HCT116 (cell line): ENCODE data around the gene STK4. TPM values are rescaled to one million over a fixed set of nuclear protein-coding genes. Genes with fewer than 3 reads are reported as not detected.

Experiments
- ATAC-seq: fragments of 200-7000 bp; cut with Tn5 transposase; 2 replicates; pipeline ENCODE4 v1.9.1; 2020; ENCODE audit warnings: mild to moderate bottlenecking, moderate library complexity
- BruUV-seq: library from RNA; stranded (reverse); fragments of 400-500 nt; replicated peaks from 2 replicates; lab custom pipeline; 2021; lab: Mats Ljungman, UMichigan
- CTCF ChIA-PET: fragments of 300-600 bp; sonication (Branson Sonifier 250); formaldehyde crosslinking; loops from one replicate; lab custom pipeline; 2021; ENCODE audit warnings: antibody characterized with exemption; lab: Charles Lee
- POLR2A ChIA-PET: fragments of 300-600, 350-600 bp; sonication (Branson Sonifier 250); formaldehyde crosslinking; loops from one replicate; lab custom pipeline; 2021; ENCODE audit warnings: antibody characterized with exemption; lab: Charles Lee
- RAD21 ChIA-PET, 2 experiments: fragments of 300-600 bp; sonication (Branson Sonifier 250); formaldehyde crosslinking; loops; one replicate each; lab custom pipeline; 2023; ENCODE audit warnings: low total read pairs in 2 of 2; ENCODE audit not compliant: uncharacterized antibody in 2 of 2, unreplicated experiment in 2 of 2, low non-redundant PET in 1 of 2; lab: Charles Lee
- DNase-seq: peaks from one replicate; pipeline ENCODE4 v3.0.0-alpha.2; 2010; ENCODE audit warnings: low read depth, low spot score
- H2AFZ ChIP-seq: fragments of 200-600 bp; shearing (Covaris generic), sonication (generic); 2 replicates; pipeline ENCODE4 v1.6.1; 2017; ENCODE audit warnings: low read depth, mixed run types, mixed read lengths, antibody characterized with exemption, low read length; ENCODE audit not compliant: poor library complexity, severe bottlenecking
- H3K27ac ChIP-seq: 2 replicates; pipeline ENCODE4 v1.5.1; 2012; ENCODE audit warnings: low read depth, low read length
- H3K27me3 ChIP-seq: fragments of 200-600 bp; sonication (generic); 2 replicates; pipeline ENCODE4 v1.6.1; 2016; ENCODE audit warnings: mixed run types, low read length, mixed read lengths; ENCODE audit not compliant: insufficient read depth
- H3K36me3 ChIP-seq, 2 experiments: fragments of 200-500 bp in 1 of 2; fragments of 200-600 bp in 1 of 2; sonication (Bioruptor generic) in 1 of 2; sonication (generic) in 1 of 2; 2 replicates each; pipeline versions ENCODE4 v1.5.1 to v1.6.1; 2014 to 2016; ENCODE audit warnings: low read length in 2 of 2, inconsistent platforms in 1 of 2, mixed read lengths in 1 of 2, mixed run types in 1 of 2; ENCODE audit not compliant: insufficient read depth in 2 of 2, control insufficient read depth in 1 of 2
- H3K4me1 ChIP-seq, 2 experiments: fragments of 200-600 bp in 1 of 2; sonication (generic) in 1 of 2; 2 replicates each; pipeline versions ENCODE4 v1.5.1 to v1.6.1; 2012 to 2017; ENCODE audit warnings: low read length in 2 of 2, inconsistent platforms in 1 of 2, mild to moderate bottlenecking in 1 of 2, mixed read lengths in 1 of 2, mixed run types in 1 of 2, moderate library complexity in 1 of 2; ENCODE audit not compliant: insufficient read depth in 2 of 2, control insufficient read depth in 1 of 2
- H3K4me2 ChIP-seq: fragments of 200-600 bp; sonication (generic); 2 replicates; pipeline ENCODE4 v1.6.1; 2017; ENCODE audit warnings: mixed run types, low read length, mixed read lengths
- H3K4me3 ChIP-seq, 2 experiments: fragments of 200-600 bp in 1 of 2; sonication (generic) in 1 of 2; replicated peaks in 1 of 2; 2 replicates each; pipeline ENCODE4 v1.5.1; 2011 to 2016; ENCODE audit warnings: low read length in 2 of 2, control low read depth in 1 of 2, low read depth in 1 of 2, mild to moderate bottlenecking in 1 of 2, mixed read lengths in 1 of 2, mixed run types in 1 of 2
- H3K79me2 ChIP-seq: fragments of 200-600 bp; sonication (generic); 2 replicates; pipeline ENCODE4 v1.6.1; 2017; ENCODE audit warnings: mild to moderate bottlenecking, mixed run types, low read length, moderate library complexity, mixed read lengths; ENCODE audit not compliant: insufficient read depth
- H3K9ac ChIP-seq: fragments of 200-600 bp; sonication (generic); 2 replicates; pipeline ENCODE4 v1.6.1; 2016; ENCODE audit warnings: low read length, mixed read lengths
- H3K9me2 ChIP-seq: fragments of 200-600 bp; sonication (generic), shearing (Covaris generic); 2 replicates; pipeline ENCODE4 v1.6.1; 2017; ENCODE audit warnings: mixed run types, mild to moderate bottlenecking, moderate library complexity; ENCODE audit not compliant: insufficient read depth
- H3K9me3 ChIP-seq, 2 experiments: fragments of 200-500 bp in 1 of 2; fragments of 200-600 bp in 1 of 2; sonication (Bioruptor generic) in 1 of 2; sonication (generic) in 1 of 2; 2 replicates each; pipeline ENCODE4 v1.6.1; 2014 to 2017; ENCODE audit warnings: low read length in 2 of 2, mixed read lengths in 2 of 2, inconsistent platforms in 1 of 2, low read depth in 1 of 2, mild to moderate bottlenecking in 1 of 2, mixed run types in 1 of 2, moderate library complexity in 1 of 2; ENCODE audit not compliant: control insufficient read depth in 1 of 2, insufficient read depth in 1 of 2
- H4K20me1 ChIP-seq: fragments of 200-600 bp; sonication (generic), shearing (Covaris generic); 2 replicates; pipeline ENCODE4 v1.6.1; 2017; ENCODE audit warnings: mixed run types, mild to moderate bottlenecking, moderate library complexity; ENCODE audit not compliant: insufficient read depth
- CEBPB ChIP-seq: IDR thresholded peaks from 2 replicates; pipeline ENCODE4 v1.6.1; 2012; ENCODE audit warnings: low read depth
- CTCF ChIP-seq, 3 experiments: fragments of 200-600 bp in 1 of 3; sonication (generic) in 1 of 3; IDR thresholded peaks in 2 of 3; conservative IDR thresholded peaks in 1 of 3; 2 replicates each; pipeline ENCODE4 v1.5.1; 2012 to 2017; ENCODE audit warnings: low read depth in 2 of 3, low read length in 2 of 3, antibody characterized with exemption in 1 of 3, borderline replicate concordance in 1 of 3, control low read depth in 1 of 3, mild to moderate bottlenecking in 1 of 3, mixed read lengths in 1 of 3, mixed run types in 1 of 3, moderate library complexity in 1 of 3; ENCODE audit not compliant: insufficient read depth in 1 of 3
- EGR1 ChIP-seq: IDR thresholded peaks from 2 replicates; pipeline ENCODE4 v1.6.1; 2012; ENCODE audit warnings: low read depth
- ELF1 ChIP-seq: IDR thresholded peaks from 2 replicates; pipeline ENCODE4 v1.6.1; 2012; ENCODE audit warnings: low read depth, borderline replicate concordance
- EZH2 ChIP-seq: fragments of 200-600 bp; sonication (generic); IDR thresholded peaks from 2 replicates; pipeline ENCODE4 v1.6.1; 2017; ENCODE audit warnings: antibody characterized with exemption, mixed run types
- EZH2phosphoT487 ChIP-seq: fragments of 200-600 bp; IDR thresholded peaks from 2 replicates; pipeline ENCODE4 v1.6.1; 2018; ENCODE audit warnings: antibody characterized with exemption, borderline replicate concordance
- JUND ChIP-seq: IDR thresholded peaks from 2 replicates; pipeline ENCODE4 v1.6.1; 2012
- SRF ChIP-seq: IDR thresholded peaks from 2 replicates; pipeline ENCODE4 v1.6.1; 2012; ENCODE audit warnings: low read depth
- YY1 ChIP-seq: IDR thresholded peaks from 2 replicates; pipeline ENCODE4 v1.6.1; 2011; ENCODE audit warnings: low read length, low read depth, moderate library complexity, mild to moderate bottlenecking; ENCODE audit not compliant: insufficient replicate concordance; ENCODE audit errors: extremely low read depth
- intact Hi-C: fragments of 100-400 bp; cut with micrococcal nuclease; formaldehyde crosslinking; loops from 2 replicates; pipeline ENCODE4 v1.10.0; 2022
- total RNA-seq: library from RNA; stranded (reverse); gene quantifications from one replicate; pipeline ENCODE4 v1.2.1, GENCODE V29; 2021; ENCODE audit not compliant: unreplicated experiment
- TF ChIP-seq, protein P1 (sequence below): IDR thresholded peaks from 2 replicates; pipeline ENCODE4 v1.6.1; 2012; ENCODE audit warnings: low read depth
- TF ChIP-seq, protein P2 (sequence below): IDR thresholded peaks from 2 replicates; pipeline ENCODE4 v1.6.1; 2012

Gene STK4
- total RNA-seq, 1 experiment from 2014 or later: 45.4 TPM

DNA sequence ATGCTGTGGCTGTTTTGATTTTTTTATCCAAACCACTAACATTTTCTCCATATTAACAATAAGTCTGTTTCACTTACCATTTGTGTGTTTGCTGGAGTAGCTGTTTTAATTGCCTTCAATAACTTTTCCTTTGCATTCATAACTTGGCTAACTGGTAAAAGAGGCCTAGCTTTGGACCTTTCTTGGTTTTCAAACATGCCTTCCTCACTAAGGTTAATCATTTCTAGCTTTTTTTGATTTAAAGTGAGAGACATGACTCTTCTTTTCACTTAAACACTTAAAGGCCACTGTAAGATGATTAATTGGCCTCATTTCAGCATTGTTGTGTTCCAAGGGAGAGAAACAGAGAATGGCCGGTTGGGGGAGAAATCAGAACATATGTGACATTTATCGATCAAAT, 155.1 kb downstream of the STK4 start:
- H3K4me1 ChIP-seq: no peaks in the 10 kb centered on the region
- no peak for ATAC-seq
- no peak overlapping the region for H3K4me3 ChIP-seq
- no peaks in the 10 kb centered on the region for H3K9me3 ChIP-seq
- CTCF ChIA-PET: interaction anchor here (1.9 kb wide), 1 partner anchor 10 kb away, joined by 9 read pairs; no protein-coding TSS in a partner anchor
- H3K4me2 ChIP-seq: no peak overlapping the region
- no peak overlapping the region for H3K9ac ChIP-seq
- H3K9me2 ChIP-seq: no peaks in the 10 kb centered on the region
- TF ChIP-seq JUND (no peak), CTCF (IDR thresholded peaks at IDR 0.05 in 2 of 3, conservative IDR thresholded peaks at IDR 0.05 in 1 of 3; ENCODE audit: borderline replicate concordance in 1 of 3, insufficient read depth in 1 of 3, low read depth in 2 of 3, low read length in 2 of 3) (no peak), EZH2 (no peak)
- no peaks in the 10 kb centered on the region for H4K20me1 ChIP-seq
- RAD21 ChIA-PET: no interaction called here
- intact Hi-C loops: no loop called here
- no peak for DNase-seq
- no peak overlapping the region for H3K27ac ChIP-seq
- no TSS peak for BruUV-seq
- H3K27me3 ChIP-seq: no peaks in the 10 kb centered on the region
- no peak overlapping the region for H2AFZ ChIP-seq
- no peaks in the 10 kb centered on the region for H3K36me3 ChIP-seq
- H3K79me2 ChIP-seq: no peaks in the 10 kb centered on the region
- POLR2A ChIA-PET: no interaction called here

DNA sequence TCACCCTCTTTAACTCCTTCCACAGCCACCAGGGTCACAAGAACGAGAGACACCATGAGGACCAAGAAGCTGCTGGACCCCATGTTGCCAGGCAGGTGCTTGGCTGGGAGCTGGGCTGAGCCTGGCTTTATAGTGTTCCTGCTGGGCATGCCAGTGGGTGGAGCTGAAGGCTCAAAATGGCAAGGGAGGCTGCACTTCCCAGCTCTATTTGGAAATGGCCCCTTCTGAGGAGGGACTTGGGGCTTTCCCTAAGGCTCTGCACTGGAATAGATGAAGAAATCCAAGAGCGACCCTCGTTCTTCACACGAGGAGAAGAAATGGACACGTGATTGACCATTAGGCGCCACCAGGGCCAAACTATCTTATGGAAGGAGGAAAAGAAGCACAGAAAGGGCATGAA, 158.1 kb downstream of the STK4 start, which contains the start of gene WFDC12:
Gene WFDC12, minus strand, starts transcription at position 101 of the 400 bp plus-strand sequence. Its CDS starts 18 bp downstream, at position 83.
- CTCF ChIA-PET: interaction anchor here (1.4 to 2.5 kb wide), 2 partner anchors 13 to 14 kb away, joined by 4 to 7 read pairs; no protein-coding TSS in a partner anchor
- POLR2A ChIA-PET: no interaction called here
- TF ChIP-seq CTCF (IDR thresholded peaks at IDR 0.05 in 2 of 3, conservative IDR thresholded peaks at IDR 0.05 in 1 of 3; ENCODE audit: borderline replicate concordance in 1 of 3, insufficient read depth in 1 of 3, low read depth in 2 of 3, low read length in 2 of 3): no peak
- TF ChIP-seq JUND: no peak
- no peak for TF ChIP-seq ELF1
- TF ChIP-seq EZH2phosphoT487: no peak
- no peak for TF ChIP-seq YY1
- TF ChIP-seq, protein P1, sequence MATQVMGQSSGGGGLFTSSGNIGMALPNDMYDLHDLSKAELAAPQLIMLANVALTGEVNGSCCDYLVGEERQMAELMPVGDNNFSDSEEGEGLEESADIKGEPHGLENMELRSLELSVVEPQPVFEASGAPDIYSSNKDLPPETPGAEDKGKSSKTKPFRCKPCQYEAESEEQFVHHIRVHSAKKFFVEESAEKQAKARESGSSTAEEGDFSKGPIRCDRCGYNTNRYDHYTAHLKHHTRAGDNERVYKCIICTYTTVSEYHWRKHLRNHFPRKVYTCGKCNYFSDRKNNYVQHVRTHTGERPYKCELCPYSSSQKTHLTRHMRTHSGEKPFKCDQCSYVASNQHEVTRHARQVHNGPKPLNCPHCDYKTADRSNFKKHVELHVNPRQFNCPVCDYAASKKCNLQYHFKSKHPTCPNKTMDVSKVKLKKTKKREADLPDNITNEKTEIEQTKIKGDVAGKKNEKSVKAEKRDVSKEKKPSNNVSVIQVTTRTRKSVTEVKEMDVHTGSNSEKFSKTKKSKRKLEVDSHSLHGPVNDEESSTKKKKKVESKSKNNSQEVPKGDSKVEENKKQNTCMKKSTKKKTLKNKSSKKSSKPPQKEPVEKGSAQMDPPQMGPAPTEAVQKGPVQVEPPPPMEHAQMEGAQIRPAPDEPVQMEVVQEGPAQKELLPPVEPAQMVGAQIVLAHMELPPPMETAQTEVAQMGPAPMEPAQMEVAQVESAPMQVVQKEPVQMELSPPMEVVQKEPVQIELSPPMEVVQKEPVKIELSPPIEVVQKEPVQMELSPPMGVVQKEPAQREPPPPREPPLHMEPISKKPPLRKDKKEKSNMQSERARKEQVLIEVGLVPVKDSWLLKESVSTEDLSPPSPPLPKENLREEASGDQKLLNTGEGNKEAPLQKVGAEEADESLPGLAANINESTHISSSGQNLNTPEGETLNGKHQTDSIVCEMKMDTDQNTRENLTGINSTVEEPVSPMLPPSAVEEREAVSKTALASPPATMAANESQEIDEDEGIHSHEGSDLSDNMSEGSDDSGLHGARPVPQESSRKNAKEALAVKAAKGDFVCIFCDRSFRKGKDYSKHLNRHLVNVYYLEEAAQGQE: no peak
- no peak for TF ChIP-seq EZH2
- no peak for TF ChIP-seq CEBPB
- no peak for TF ChIP-seq SRF
- no peak for TF ChIP-seq EGR1
- TF ChIP-seq, protein P2, sequence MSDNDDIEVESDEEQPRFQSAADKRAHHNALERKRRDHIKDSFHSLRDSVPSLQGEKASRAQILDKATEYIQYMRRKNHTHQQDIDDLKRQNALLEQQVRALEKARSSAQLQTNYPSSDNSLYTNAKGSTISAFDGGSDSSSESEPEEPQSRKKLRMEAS: no peak
- TF ChIP-seq, all 23 proteins: peak for 0
- RAD21 ChIA-PET: no interaction called here
- DNase-seq (no peak), ATAC-seq (no peak)
- Histone ChIP-seq H3K27me3 (no peaks in the 10 kb centered on the region), H4K20me1 (no peaks in the 10 kb centered on the region), H3K9me2 (no peaks in the 10 kb centered on the region), H3K27ac (no peak within 1 kb of the TSS), H3K9me3 (no peaks in the 10 kb centered on the region), H3K79me2 (no peaks in the 10 kb centered on the region), H2AFZ (no peak within 1 kb of the TSS), H3K36me3 (no peaks in the 10 kb centered on the region), H3K4me3 (no peak within 1 kb of the TSS), H3K9ac (no peak within 1 kb of the TSS), H3K4me2 (no peak within 1 kb of the TSS), H3K4me1 (no peaks in the 10 kb centered on the region; a peak in 1 of 4 replicates)
- intact Hi-C loops: no loop called here
- no TSS peak for BruUV-seq
